Panc1 (cell line): ENCODE measurements around the gene SLX9.

ENCODE experiments used
- CTCF ChIP-seq: fragments of 450-650 bp; IDR thresholded peaks from 2 replicates; pipeline ENCODE4 v1.5.1; 2017; ENCODE audit warnings: mild to moderate bottlenecking
- TCF7L2 ChIP-seq: IDR thresholded peaks from 2 replicates; pipeline ENCODE4 v1.6.1; 2011; ENCODE audit warnings: mild to moderate bottlenecking, low read depth, low read length, inconsistent platforms

- TF ChIP-seq TCF7L2 (no peak), CTCF (no peak)
Measured at GRCh38 chr21:44955798-44956175, 16.0 kb downstream of the SLX9 start.
